Endothelial cell of umbilical vein (primary cell): Measurements from ENCODE around the gene MCF2L. TPM values are rescaled to one million over a fixed set of nuclear protein-coding genes. Genes with fewer than 3 reads are reported as not detected.

ENCODE experiments used
- BruUV-seq: library from RNA; stranded (reverse); fragments of 400-500 nt; replicated peaks from 2 replicates; lab custom pipeline; 2021; lab: Mats Ljungman, UMichigan
- CTCF ChIA-PET: fragments of 300-600, 350-600 bp; sonication (Branson Sonifier 250); formaldehyde crosslinking; loops from one replicate; lab custom pipeline; 2021; ENCODE audit warnings: antibody characterized with exemption, inconsistent platforms; lab: Charles Lee
- POLR2A ChIA-PET: fragments of 300-600, 350-600 bp; sonication (Branson Sonifier 250); formaldehyde crosslinking; loops from one replicate; lab custom pipeline; 2021; ENCODE audit warnings: antibody characterized with exemption, inconsistent platforms; lab: Charles Lee
- DNase-seq: peaks from one replicate; pipeline ENCODE4 v3.0.0-alpha.2; 2011; ENCODE audit warnings: low read depth, low spot score
- FAIRE-seq: peaks from 2 replicates; lab custom pipeline; 2011; peaks lifted over from hg19 to GRCh38; lab: Jason Lieb, UNC
- H2AFZ ChIP-seq: 2 replicates; pipeline ENCODE4 v1.6.0; 2012; ENCODE audit warnings: low read depth, low read length, control low read depth, inconsistent platforms
- H3K27ac ChIP-seq: 2 replicates; pipeline ENCODE4 v1.5.1; 2011; ENCODE audit warnings: low read depth, mild to moderate bottlenecking, control low read depth, low read length, moderate library complexity; ENCODE audit not compliant: insufficient read depth
- H3K27me3 ChIP-seq, 2 experiments: 2 replicates each; pipeline versions ENCODE4 v1.6.0 to v1.6.1; 2011; ENCODE audit warnings: low read length in 2 of 2, mixed read lengths in 1 of 2; ENCODE audit not compliant: control insufficient read depth in 2 of 2, insufficient read depth in 2 of 2
- H3K36me3 ChIP-seq, 2 experiments: 2 replicates in 1 of 2; 3 replicates in 1 of 2; pipeline ENCODE4 v1.5.1; 2011; ENCODE audit warnings: low read length in 2 of 2, mild to moderate bottlenecking in 1 of 2, moderate library complexity in 1 of 2; ENCODE audit not compliant: control insufficient read depth in 2 of 2, insufficient read depth in 2 of 2; ENCODE audit errors: extremely low read depth in 1 of 2
- H3K4me1 ChIP-seq: 3 replicates; pipeline ENCODE4 v1.5.1; 2011; ENCODE audit warnings: mild to moderate bottlenecking, low read length; ENCODE audit not compliant: control insufficient read depth, insufficient read depth; ENCODE audit errors: extremely low read depth
- H3K4me2 ChIP-seq: 2 replicates; pipeline ENCODE4 v1.6.1; 2011; ENCODE audit warnings: low read length, control low read depth, mixed read lengths; ENCODE audit not compliant: insufficient read depth
- H3K4me3 ChIP-seq, 3 experiments: fragments of 200-600 bp in 1 of 3; sonication (generic), shearing (Covaris generic) in 1 of 3; replicated peaks in 1 of 3; 2 replicates each; pipeline ENCODE4 v1.5.1; 2011 to 2016; ENCODE audit warnings: control low read depth in 3 of 3, low read length in 3 of 3, mild to moderate bottlenecking in 2 of 3, inconsistent platforms in 1 of 3, low read depth in 1 of 3, moderate library complexity in 1 of 3; ENCODE audit not compliant: insufficient read depth in 1 of 3
- H3K79me2 ChIP-seq: 2 replicates; pipeline ENCODE4 v1.6.0; 2012; ENCODE audit warnings: low read length, inconsistent platforms; ENCODE audit not compliant: control insufficient read depth, insufficient read depth
- H3K9ac ChIP-seq: replicated peaks from 2 replicates; pipeline ENCODE3; 2011; ENCODE audit warnings: low read length, control low read depth; ENCODE audit not compliant: insufficient read depth; ENCODE audit errors: extremely low read depth
- H3K9me1 ChIP-seq: replicated peaks from 3 replicates; pipeline ENCODE4 v1.6.0; 2011; ENCODE audit warnings: mild to moderate bottlenecking, low read length; ENCODE audit not compliant: control insufficient read depth, insufficient read depth; ENCODE audit errors: extremely low read depth
- H3K9me3 ChIP-seq: replicated peaks from 2 replicates; pipeline ENCODE4 v1.5.1; 2012; ENCODE audit warnings: low read length, inconsistent platforms; ENCODE audit not compliant: control insufficient read depth, insufficient read depth
- H4K20me1 ChIP-seq: replicated peaks from 2 replicates; pipeline ENCODE3; 2011; ENCODE audit warnings: mild to moderate bottlenecking, low read length; ENCODE audit not compliant: control insufficient read depth, insufficient read depth; ENCODE audit errors: extremely low read depth
- CTCF ChIP-seq, 2 donors: IDR thresholded peaks; 1 replicate in 1 of 2; 2 replicates in 1 of 2; pipeline ENCODE4 v1.5.1; 2011; ENCODE audit warnings: low read length in 2 of 2, mild to moderate bottlenecking in 2 of 2, moderate library complexity in 2 of 2, control low read depth in 1 of 2, inconsistent platforms in 1 of 2, low read depth in 1 of 2; ENCODE audit not compliant: insufficient read depth in 1 of 2; ENCODE audit errors: extremely low read depth in 1 of 2
- FOS ChIP-seq: IDR thresholded peaks from 2 replicates; pipeline ENCODE4 v1.6.1; 2011; ENCODE audit warnings: mild to moderate bottlenecking, low read length, moderate library complexity, borderline replicate concordance; ENCODE audit not compliant: insufficient read depth
- GATA2 ChIP-seq: IDR thresholded peaks from 2 replicates; pipeline ENCODE4 v1.7.0; 2011; ENCODE audit warnings: low read depth, mild to moderate bottlenecking, moderate library complexity, mixed read lengths, low read length; ENCODE audit not compliant: insufficient read length, insufficient read depth
- dilution Hi-C: fragments of 300-500 bp; cut with MboI; formaldehyde crosslinking; loops from one replicate; pipeline ENCODE4 v1.15.0; 2019; ENCODE audit warnings: low sequenced_read_pairs; ENCODE audit not compliant: extremely low pct_ligation_motif_present
- intact Hi-C: fragments of 100-400 bp; cut with micrococcal nuclease; formaldehyde crosslinking; loops from one replicate; pipeline ENCODE4 v1.10.0; 2022
- polyA plus RNA-seq, 4 experiments: library from polyadenylated mRNA; depleted of rRNA in 3 of 4; stranded (reverse) in 3 of 4; unstranded in 1 of 4; fragments of >200 nt; gene quantifications; 2 replicates each; pipeline versions ENCODE4 v1.2.1 to v1.2.3, GENCODE V29; 2011 to 2012; ENCODE audit warnings: missing spikeins in 1 of 4
- total RNA-seq: library from RNA; stranded (reverse); gene quantifications from 2 replicates; pipeline ENCODE4 v1.2.3, GENCODE V29; 2021

MCF2L gene
- total and polyA plus RNA-seq, 2 donors (not counting 3 experiments of a cell fraction or from before 2014, with no cell fraction given) = 0.33 to 0.58 TPM

- H3K27me3 ChIP-seq = no peaks in the 10 kb centered on the region
- DNase-seq = no peak
- TF ChIP-seq GATA2 (no peak), FOS (no peak), CTCF (IDR thresholded peaks at IDR 0.05; ENCODE audit: extremely low read depth in 1 of 2, insufficient read depth in 1 of 2, low read depth in 1 of 2, low read length in 2 of 2) (no peak)
- H3K27ac ChIP-seq = no peak overlapping the region
- no peaks in the 10 kb centered on the region for H3K9me1 ChIP-seq
- H3K9me3 ChIP-seq = no peaks in the 10 kb centered on the region
- no peak overlapping the region for H2AFZ ChIP-seq
- ChIA-PET CTCF (no interaction called here), POLR2A (no interaction called here)
- H3K9ac ChIP-seq = no peak overlapping the region
- H3K4me2 ChIP-seq = no peak overlapping the region
- H3K36me3 ChIP-seq = no peaks in the 10 kb centered on the region
- no peak for FAIRE-seq
- H3K79me2 ChIP-seq = no peaks in the 10 kb centered on the region
- no peaks in the 10 kb centered on the region for H4K20me1 ChIP-seq
- no peaks in the 10 kb centered on the region for H3K4me1 ChIP-seq
- dilution Hi-C loops = no loop called here
- intact Hi-C loops = no loop called here
- H3K4me3 ChIP-seq = no peak overlapping the region
- BruUV-seq = no TSS peak
Observed at GRCh38 chr13:113058129-113058987, 89.3 kb downstream of the MCF2L start.
